ENCODE results near the gene USP17L12.
"Not testable (repeated sequence)": the region's sequence is repeated elsewhere in the genome, so short reads cannot be mapped to it uniquely, and the experiment has no call there.

Gene USP17L12

GRCh38 chr4:9267319-9267718 lies 47.4 kb downstream of the USP17L12 start, which contains the start of gene USP17L22:
Gene USP17L22 (plus strand): TSS chr4:9267619. CDS start chr4:9267619, 0 bp downstream.
- not testable (repeated sequence) for H3K4me3 ChIP-seq (ENCODE audit: low read length)

More at GRCh38 chr4:9267319-9267718, 47.4 kb downstream of the USP17L12 start, which contains the start of gene USP17L22:
- not testable (repeated sequence) for H3K36me3 ChIP-seq (ENCODE audit: insufficient read depth, low read length); H3K4me1 ChIP-seq (ENCODE audit: insufficient read depth, low read length); H3K27me3 ChIP-seq (ENCODE audit: insufficient read depth, low read length); H2AFZ ChIP-seq (ENCODE audit: low read depth, low read length); H3K9me3 ChIP-seq (ENCODE audit: low read length)
